GM19468 (cell line): Measurements from ENCODE around the gene PCBD2.
"Not testable (repeated sequence)": the region's sequence is repeated elsewhere in the genome, so short reads cannot be mapped to it uniquely, and the experiment has no call there.

Experiments
- ATAC-seq: cut with Tn5 transposase; IDR thresholded peaks from one replicate; pipeline ENCODE4 v1.9.1; 2021; ENCODE audit warnings: mild to moderate bottlenecking, moderate library complexity, moderate number of reproducible peaks; ENCODE audit not compliant: unreplicated experiment; ENCODE audit errors: extremely low read depth

Gene PCBD2

GRCh38 chr5:134995850-134996402 is 91.0 kb downstream of the PCBD2 start:
- ATAC-seq = no peak

GRCh38 chr5:134997015-134997414 is 92.1 kb downstream of the PCBD2 start:
- no peak for ATAC-seq

GRCh38 chr5:134998068-134998467 is 93.1 kb downstream of the PCBD2 start:
- ATAC-seq = not testable (repeated sequence)

- ATAC-seq = no peak
Measured at GRCh38 chr5:135004376-135004775, 99.4 kb downstream of the PCBD2 start.

DNA sequence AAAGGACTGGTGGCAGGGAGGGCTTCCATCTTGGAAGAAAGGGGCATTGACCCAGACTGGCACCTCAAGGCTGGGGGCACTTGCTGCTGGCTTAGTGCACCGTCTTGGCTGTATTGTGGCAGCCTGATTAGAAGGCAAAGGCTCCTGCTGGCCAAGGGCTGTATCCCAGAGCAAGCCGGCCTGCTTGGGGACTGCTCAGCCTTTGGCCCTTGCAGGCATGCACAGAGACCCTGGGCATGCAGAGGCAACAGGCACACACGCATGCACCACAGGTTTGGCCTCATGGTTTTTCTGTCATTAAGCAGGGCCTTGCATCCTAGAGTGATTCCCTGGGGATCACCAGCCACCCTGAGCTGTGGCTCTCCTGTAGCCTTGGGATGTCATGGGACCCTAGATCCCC is 100.1 kb downstream of the PCBD2 start:
- ATAC-seq = no peak

- no peak for ATAC-seq
Measured at GRCh38 chr5:135007305-135007704, 102.4 kb downstream of the PCBD2 start.

- ATAC-seq = no peak
Measured at GRCh38 chr5:135007749-135008363, 102.9 kb downstream of the PCBD2 start.

DNA sequence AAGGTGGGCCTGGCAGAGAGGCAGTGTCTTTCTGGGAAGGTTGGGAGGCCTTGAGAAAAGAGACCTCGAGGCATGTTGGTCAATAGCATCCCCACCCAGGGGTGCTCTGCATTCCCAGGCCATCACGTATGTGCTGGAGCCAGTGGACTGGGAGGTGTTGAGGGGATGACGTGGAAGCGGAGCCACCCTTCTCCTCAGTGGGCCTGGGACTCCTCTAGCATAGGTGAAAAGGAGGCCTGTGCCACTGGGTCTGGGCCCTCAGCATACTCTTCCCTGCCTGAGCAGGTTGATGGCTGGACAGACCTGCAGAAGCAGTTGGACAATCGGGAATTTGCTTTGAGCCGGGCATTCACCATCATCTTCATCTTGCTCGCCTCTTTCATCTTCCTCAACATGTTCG is 103.6 kb downstream of the PCBD2 start:
- no peak for ATAC-seq

GRCh38 chr5:135008981-135009735 is 104.2 kb downstream of the PCBD2 start:
- no peak for ATAC-seq

GRCh38 chr5:135009736-135010501 is 105.0 kb downstream of the PCBD2 start:
- ATAC-seq = no peak

DNA sequence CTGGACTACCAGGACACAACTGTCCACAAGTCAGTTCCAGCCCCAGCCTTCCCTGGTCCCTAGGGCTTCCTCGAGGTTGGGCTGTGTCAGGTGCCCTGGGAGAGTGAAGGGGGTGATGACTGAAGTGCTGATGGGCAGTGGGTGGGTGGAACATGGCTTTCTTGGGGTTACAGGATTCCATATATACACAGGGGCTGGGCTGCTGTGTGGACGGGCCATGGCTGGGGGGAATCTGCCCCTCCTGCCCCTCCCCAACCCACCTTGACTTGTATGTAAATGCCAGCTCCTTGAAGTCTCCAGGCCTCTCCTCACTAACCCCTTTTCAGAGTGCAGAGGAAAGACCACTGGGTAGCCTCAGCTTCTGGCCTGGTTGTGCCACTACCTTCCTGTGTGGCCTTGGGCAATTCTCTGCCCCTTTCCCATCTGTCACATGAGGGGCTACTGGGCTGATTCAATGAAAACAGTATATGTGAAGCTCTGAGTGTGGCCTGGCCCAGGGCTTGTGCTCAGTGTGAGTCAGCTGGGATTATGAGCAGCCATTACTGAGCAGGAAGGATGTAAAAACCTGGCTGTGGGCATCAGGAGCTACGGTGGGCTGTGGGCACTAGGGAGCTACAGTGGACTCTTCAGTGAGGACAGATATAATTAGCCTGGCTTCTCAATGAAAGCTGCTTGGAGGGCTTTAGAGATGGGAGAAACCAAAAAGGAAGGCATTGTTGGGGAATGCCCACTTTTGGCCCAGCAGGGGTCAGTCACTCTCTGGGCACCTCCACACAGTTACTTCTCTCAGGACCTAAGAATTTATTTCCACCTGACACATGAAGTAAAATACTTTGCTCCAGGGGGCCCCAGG is 105.8 kb downstream of the PCBD2 start:
- ATAC-seq = no peak

DNA sequence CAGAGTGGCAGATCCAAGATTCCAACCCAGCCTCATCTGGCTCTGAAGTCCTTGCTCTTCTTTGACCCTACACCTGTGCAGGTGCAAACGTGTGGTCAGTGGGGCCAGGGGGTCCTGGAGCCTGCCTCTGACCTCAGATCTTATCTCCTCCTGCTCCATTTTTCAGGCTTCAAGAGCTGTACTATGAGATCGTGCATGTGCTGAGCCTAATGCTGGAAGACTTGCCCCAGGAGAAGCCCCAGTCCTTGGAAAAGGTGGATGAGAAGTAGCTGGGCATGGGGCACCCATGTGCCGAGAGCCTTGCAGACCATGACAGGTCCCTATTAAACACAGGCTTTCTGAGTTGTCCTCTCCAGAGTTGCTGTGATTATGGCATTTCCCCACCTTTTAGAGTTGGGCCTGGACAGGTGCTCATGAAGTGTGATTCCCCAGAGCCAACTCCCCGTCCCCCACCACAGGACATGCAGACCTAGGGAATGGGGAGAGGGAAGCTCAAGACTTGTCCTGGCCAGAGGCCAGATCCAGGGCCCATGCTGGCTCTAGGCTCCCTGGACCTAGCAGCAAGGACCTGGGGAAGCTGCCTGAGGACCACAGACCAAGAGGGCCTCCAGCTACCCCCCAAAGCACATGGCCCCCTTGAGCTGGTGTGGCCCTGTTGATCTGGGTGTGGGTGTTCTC is 106.6 kb downstream of the PCBD2 start:
- no peak for ATAC-seq

DNA sequence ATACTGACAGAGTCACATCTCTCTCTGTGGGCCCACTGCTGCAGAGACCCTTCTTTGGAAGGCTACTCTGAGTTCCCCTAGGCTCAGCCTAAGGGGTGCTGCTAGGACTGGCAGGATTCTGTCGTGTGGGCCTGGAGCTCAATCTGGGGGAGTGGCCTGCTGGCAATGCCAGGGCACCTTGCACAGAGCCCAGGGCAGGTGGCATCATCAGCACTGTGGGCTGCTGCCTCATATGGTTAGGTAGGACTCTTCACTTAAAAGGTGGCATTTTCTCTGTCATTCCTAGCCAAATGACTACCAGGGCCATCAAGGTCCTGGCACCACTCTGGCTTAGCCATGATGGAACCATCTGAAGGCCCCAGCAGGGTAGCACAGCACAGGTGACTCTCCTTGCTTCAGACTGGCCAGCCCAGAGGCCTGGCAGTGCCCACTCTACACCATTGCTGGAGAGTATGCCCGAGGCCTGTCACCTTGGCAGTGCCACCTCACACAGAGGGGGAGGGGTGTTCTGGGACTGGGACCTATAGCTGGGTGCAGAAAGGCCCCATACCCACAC is 107.2 kb downstream of the PCBD2 start:
- ATAC-seq = no peak
